HepG2 (cell line): ENCODE measurements around the gene RHD. TPM values are rescaled to one million over a fixed set of nuclear protein-coding genes. Genes with fewer than 3 reads are reported as not detected.
"Not testable (repeated sequence)": the region's sequence is repeated elsewhere in the genome, so short reads cannot be mapped to it uniquely, and the experiment has no call there.

ENCODE experiments used
- ATAC-seq: fragments of 200-7000 bp; cut with Tn5 transposase; 3 replicates; pipeline ENCODE4 v1.9.1; 2020; ENCODE audit warnings: mild to moderate bottlenecking, moderate library complexity
- Bru-seq: library from RNA; stranded (reverse); fragments of 400-500 nt; gene quantifications from one replicate; lab custom pipeline; 2021; lab: Mats Ljungman, UMichigan
- BruChase-seq, 2 experiments: library from RNA; stranded (reverse); fragments of 400-500 nt; gene quantifications; one replicate each; lab custom pipeline; 2021; lab: Mats Ljungman, UMichigan
- BruUV-seq: library from RNA; stranded (reverse); fragments of 400-500 nt; replicated peaks from 2 replicates; lab custom pipeline; 2021; lab: Mats Ljungman, UMichigan
- CTCF ChIA-PET: fragments of 300-600 bp; formaldehyde crosslinking; extraction: SDS; loops from one replicate; lab custom pipeline; 2021; ENCODE audit warnings: low total read pairs, inconsistent platforms, low intra/inter-chr PET ratio; lab: Yijun Ruan, JAX
- POLR2A ChIA-PET: fragments of 350-600 bp; sonication (Branson Sonifier 250); formaldehyde crosslinking; loops from one replicate; lab custom pipeline; 2020; ENCODE audit warnings: antibody characterized with exemption, inconsistent platforms; lab: Yijun Ruan, JAX
- DNase-seq: peaks from one replicate; pipeline ENCODE4 v3.0.0-alpha.2; 2015; ENCODE audit warnings: low spot score
- FAIRE-seq: peaks from 3 replicates; lab custom pipeline; 2011; peaks lifted over from hg19 to GRCh38; lab: Jason Lieb, UNC
- H2AFZ ChIP-seq: one replicate; pipeline ENCODE4 v1.6.1; 2011; ENCODE audit warnings: low read length, inconsistent platforms
- H3K27ac ChIP-seq: fragments of 300-600 bp; 3 replicates; pipeline ENCODE4 v1.8.0; 2011; ENCODE audit warnings: mixed run types, mild to moderate bottlenecking, mixed read lengths, low read length, inconsistent platforms; ENCODE audit not compliant: insufficient read depth; ENCODE audit errors: extremely low read length
- H3K27me3 ChIP-seq, 2 experiments: fragments of 200-600 bp in 1 of 2; 2 replicates in 1 of 2; 3 replicates in 1 of 2; pipeline versions ENCODE4 v1.6.0 to v1.8.0; 2011; ENCODE audit warnings: low read length in 2 of 2, mild to moderate bottlenecking in 2 of 2, moderate library complexity in 2 of 2, inconsistent platforms in 1 of 2; ENCODE audit not compliant: insufficient read depth in 2 of 2, control insufficient read depth in 1 of 2
- H3K36me3 ChIP-seq, 2 experiments: fragments of 200-600 bp in 1 of 2; replicated peaks in 1 of 2; 2 replicates in 1 of 2; 3 replicates in 1 of 2; pipeline versions ENCODE4 v1.5.1 to v1.8.0; 2011; ENCODE audit warnings: low read length in 2 of 2, inconsistent platforms in 1 of 2; ENCODE audit not compliant: insufficient read depth in 2 of 2, control insufficient read depth in 1 of 2
- H3K4me1 ChIP-seq: 2 replicates; pipeline ENCODE4 v1.5.1; 2012; ENCODE audit warnings: low read length, inconsistent platforms; ENCODE audit not compliant: insufficient read depth
- H3K4me2 ChIP-seq: 2 replicates; pipeline ENCODE4 v1.6.0; 2011; ENCODE audit warnings: low read depth, low read length, inconsistent platforms
- H3K4me3 ChIP-seq, 3 experiments: fragments of 200-600 bp in 1 of 3; sonication (generic), shearing (Covaris generic) in 1 of 3; replicated peaks in 1 of 3; 2 replicates each; pipeline ENCODE4 v1.5.1; 2011 to 2016; ENCODE audit warnings: low read length in 3 of 3, inconsistent platforms in 2 of 3, low read depth in 2 of 3, mild to moderate bottlenecking in 2 of 3, control low read depth in 1 of 3, mixed read lengths in 1 of 3; ENCODE audit not compliant: insufficient read depth in 1 of 3
- H3K79me2 ChIP-seq: one replicate; pipeline ENCODE4 v1.6.1; 2011; ENCODE audit warnings: low read length, inconsistent platforms; ENCODE audit not compliant: insufficient read depth
- H3K9ac ChIP-seq: 2 replicates; pipeline ENCODE4 v1.6.0; 2011; ENCODE audit warnings: mild to moderate bottlenecking, low read depth, low read length, inconsistent platforms; ENCODE audit not compliant: insufficient read depth
- H3K9me3 ChIP-seq: 2 replicates; pipeline ENCODE4 v1.5.1; 2012; ENCODE audit warnings: mild to moderate bottlenecking, low read length
- H4K20me1 ChIP-seq: 2 replicates; pipeline ENCODE4 v1.6.0; 2011; ENCODE audit warnings: inconsistent platforms, mild to moderate bottlenecking, low read length, moderate library complexity; ENCODE audit not compliant: insufficient read depth
- IRX3 ChIP-seq: sonication (generic); formaldehyde crosslinking; IDR thresholded peaks from 2 replicates; pipeline ENCODE4 v1.8.1; 2023; ENCODE audit warnings: mild to moderate bottlenecking, low read depth, missing genetic modification reagents, borderline replicate concordance
- KLF15 ChIP-seq: sonication (generic); formaldehyde crosslinking; IDR thresholded peaks from 2 replicates; pipeline ENCODE4 v1.8.1; 2023; ENCODE audit warnings: borderline replicate concordance, mild to moderate bottlenecking, inconsistent platforms, missing genetic modification reagents, mixed read lengths
- ZNF441 ChIP-seq: sonication (generic); formaldehyde crosslinking; IDR thresholded peaks from 2 replicates; pipeline ENCODE4 v1.7.0; 2021; ENCODE audit warnings: missing genetic modification reagents, borderline replicate concordance
- ZNF569 ChIP-seq: sonication (generic); formaldehyde crosslinking; IDR thresholded peaks from 2 replicates; pipeline ENCODE4 v1.5.0; 2020; ENCODE audit warnings: mild to moderate bottlenecking, missing genetic modification reagents, moderate library complexity, borderline replicate concordance
- ZNF639 ChIP-seq: conservative IDR thresholded peaks from 2 replicates; pipeline ENCODE4 v1.6.1; 2018; ENCODE audit warnings: missing genetic modification reagents
- ZNF691 ChIP-seq: sonication (generic); formaldehyde crosslinking; IDR thresholded peaks from 2 replicates; pipeline ENCODE4 v1.4.0; 2020; ENCODE audit warnings: missing genetic modification reagents, low read depth, mild to moderate bottlenecking, borderline replicate concordance
- ZNF841 ChIP-seq: sonication (generic); formaldehyde crosslinking; IDR thresholded peaks from 2 replicates; pipeline ENCODE4 v1.8.1; 2023; ENCODE audit warnings: missing genetic modification reagents, borderline replicate concordance
- WGBS: methylation state at CpG from one replicate; pipeline ENCODE4 v1.1.6; 2017; ENCODE audit warnings: low lambda C conversion rate; 5-methylcytosine and 5-hydroxymethylcytosine counted together
- in situ Hi-C: cut with HindIII; loops from 2 replicates; pipeline ENCODE4 v1.10.0; 2017; ENCODE audit warnings: low pct_unique_long_range_greater_than_20kb; ENCODE audit not compliant: extremely low pct_ligation_motif_present
- intact Hi-C: fragments of 100-400 bp; cut with micrococcal nuclease; formaldehyde crosslinking; loops from one replicate; pipeline ENCODE4 v1.10.0; 2022; ENCODE audit not compliant: unreplicated experiment
- long read RNA-seq, 2 experiments: library from RNA in 1 of 2; library from polyadenylated mRNA in 1 of 2; stranded (forward) in 1 of 2; unstranded in 1 of 2; transcript quantifications; one replicate each; pipeline ENCODE4 v2.0.0, GENCODE V29; 2019 to 2022
- polyA minus RNA-seq, 3 experiments: library from RNA; depleted of rRNA, polyadenylated mRNA; stranded (reverse); fragments of >200 nt; gene quantifications; 2 replicates each; pipeline ENCODE4 v1.2.3, GENCODE V29; 2011; ENCODE audit warnings: low replicate concordance in 1 of 3
- polyA plus RNA-seq, 8 experiments: library from polyadenylated mRNA; depleted of rRNA in 3 of 8; stranded (reverse) in 7 of 8; unstranded in 1 of 8; fragments of >200 nt; fragmentation: Illumina TruSeq in 4 of 8; extraction: Trizol in 4 of 8; gene quantifications; 2 replicates each; pipeline versions ENCODE4 v1.2.1 to v1.2.3, GENCODE V29; 2011 to 2016; ENCODE audit warnings: low read depth in 4 of 8, missing spikeins in 1 of 8, mixed read lengths in 1 of 8; ENCODE audit not compliant: insufficient read depth in 1 of 8
- total RNA-seq, 5 experiments: library from RNA; depleted of rRNA; stranded (reverse); fragments of >200 nt; fragmentation: Illumina TruSeq; extraction: Trizol; gene quantifications; 2 replicates each; pipeline ENCODE4 v1.2.3, GENCODE V29; 2016; ENCODE audit warnings: low read depth in 1 of 5

Gene RHD
- total RNA-seq (2016; rRNA removed; fragmentation: Illumina TruSeq; extraction: Trizol) (not detected in 2 replicates), polyA plus RNA-seq (2011; rRNA removed) (0.09 TPM in 1 of 2 replicates, not detected in the other), polyA minus RNA-seq (2011; rRNA and poly(A)+ RNA removed; ENCODE audit: low replicate concordance) (0.35 TPM in 1 of 2 replicates, not detected in the other), Bru-seq, nascent RNA (percentile 4 among the genes with signal in this experiment), BruChase-seq, experiment 1, labeled RNA remaining after a 6-hour chase (not detected), BruChase-seq, experiment 2, labeled RNA remaining after a 2-hour chase (percentile 5 among the genes with signal in this experiment)
- not detected in 2 replicates for total RNA-seq (2016; cell fraction: cytosol; rRNA removed; fragmentation: Illumina TruSeq; extraction: Trizol; ENCODE audit: low read depth)
- not detected in 2 replicates for total RNA-seq (2016; cell fraction: insoluble cytoplasmic fraction; rRNA removed; fragmentation: Illumina TruSeq; extraction: Trizol)
- not detected in 2 replicates for total RNA-seq (2016; cell fraction: membrane; rRNA removed; fragmentation: Illumina TruSeq; extraction: Trizol)
- not detected in 2 replicates for total RNA-seq (2016; cell fraction: nucleus; rRNA removed; fragmentation: Illumina TruSeq; extraction: Trizol)
- polyA plus RNA-seq (2011; cell fraction: cytosol; rRNA removed), result not detected in 2 replicates
- polyA plus RNA-seq (2011; cell fraction: nucleus; rRNA removed), result not detected in 2 replicates
- 0.09 and 0.20 TPM in 2 replicates for polyA plus RNA-seq (2012)
- polyA plus RNA-seq (2016; cell fraction: cytosol; fragmentation: Illumina TruSeq; extraction: Trizol; ENCODE audit: low read depth), result not detected in 2 replicates
- not detected in 2 replicates for polyA plus RNA-seq (2016; cell fraction: insoluble cytoplasmic fraction; fragmentation: Illumina TruSeq; extraction: Trizol; ENCODE audit: low read depth)
- not detected in 2 replicates for polyA plus RNA-seq (2016; cell fraction: membrane; fragmentation: Illumina TruSeq; extraction: Trizol; ENCODE audit: low read depth)
- not detected in 2 replicates for polyA plus RNA-seq (2016; cell fraction: nucleus; fragmentation: Illumina TruSeq; extraction: Trizol; ENCODE audit: insufficient read depth, low read depth)
- polyA minus RNA-seq (2011; cell fraction: cytosol; rRNA and poly(A)+ RNA removed), result not detected in 2 replicates
- polyA minus RNA-seq (2011; cell fraction: nucleus; rRNA and poly(A)+ RNA removed), result not detected in 2 replicates
- long read RNA-seq, experiment 1, result 0 reads
- long read RNA-seq, experiment 2, result 0 reads

- H3K9ac ChIP-seq, H3K36me3 ChIP-seq, DNase-seq, H3K4me3 ChIP-seq, in situ Hi-C loops, H3K79me2 ChIP-seq, intact Hi-C loops, H3K27me3 ChIP-seq, ATAC-seq, H2AFZ ChIP-seq, H3K9me3 ChIP-seq, POLR2A ChIA-PET, H4K20me1 ChIP-seq, H3K4me2 ChIP-seq, FAIRE-seq, H3K27ac ChIP-seq, H3K4me1 ChIP-seq, BruUV-seq, CTCF ChIA-PET: not testable (repeated sequence)
- WGBS, result 80% methylated on average over 5 of the region's 8 CpGs
Measured at GRCh38 chr1:25272238-25272637, at the start of gene RHD. TSS of gene RHD (plus strand) at chr1:25272509. CDS start at chr1:25272548, 39 bp downstream.

- no peak for ATAC-seq
- CTCF ChIA-PET, result no interaction called here
- no peak overlapping the region for H3K4me2 ChIP-seq
- POLR2A ChIA-PET, result no interaction called here
- no peak overlapping the region for H2AFZ ChIP-seq
- no peak for FAIRE-seq
- intact Hi-C loops (no loop called here), in situ Hi-C loops (no loop called here)
- H3K9me3 ChIP-seq, result no peaks in the 10 kb centered on the region
- no peak overlapping the region for H3K4me3 ChIP-seq
- no peak overlapping the region for H3K27ac ChIP-seq
- H3K4me1 ChIP-seq, result peaks cover 21% of the 10 kb centered on the region
- TSS peak; percentile 35 for BruUV-seq
- no peaks in the 10 kb centered on the region for H3K27me3 ChIP-seq
- H4K20me1 ChIP-seq, result no peaks in the 10 kb centered on the region
- DNase-seq, result no peak
- H3K36me3 ChIP-seq, result peaks cover 13 to 40% of the 10 kb centered on the region in 2 experiments; a peak in 4 of 5 replicates
- no peaks in the 10 kb centered on the region for H3K79me2 ChIP-seq
- no peak overlapping the region for H3K9ac ChIP-seq
- 97% methylated on average over 4 of the region's 4 CpGs for WGBS
- TF ChIP-seq ZNF841 (CRISPR knock-in tag) (no peak), ZNF441 (CRISPR knock-in tag) (no peak), ZNF691 (CRISPR knock-in tag) (no peak), ZNF639 (CRISPR knock-in tag) (no peak), KLF15 (CRISPR knock-in tag) (no peak), ZNF569 (CRISPR knock-in tag) (no peak), IRX3 (no peak)
Measured at GRCh38 chr1:25222606-25223005, 49.7 kb upstream of the RHD start.
